ENCODE measurements around the gene CELSR3.

CELSR3 gene

GRCh38 chr3:48631516-48632448 is 30.9 kb downstream of the CELSR3 start:
- no peak for DNase-seq

- no peak for DNase-seq
Observed at GRCh38 chr3:48630833-48631232, 31.9 kb downstream of the CELSR3 start.

GRCh38 chr3:48630407-48630806 is 32.3 kb downstream of the CELSR3 start:
- DNase-seq: no peak

- DNase-seq: no peak
Observed at GRCh38 chr3:48629894-48630293, 32.8 kb downstream of the CELSR3 start.

GRCh38 chr3:48628277-48629017 is 34.2 kb downstream of the CELSR3 start:
- DNase-seq: no peak

- DNase-seq: no peak
Observed at GRCh38 chr3:48625600-48625999, 37.1 kb downstream of the CELSR3 start.

- no peak for DNase-seq
Observed at GRCh38 chr3:48624767-48625166, 37.9 kb downstream of the CELSR3 start.

- no peak for DNase-seq
Observed at GRCh38 chr3:48623851-48624547, 38.7 kb downstream of the CELSR3 start.

GRCh38 chr3:48621461-48621869 is 41.2 kb downstream of the CELSR3 start, which contains the start of gene TMEM89:
Gene TMEM89 (minus strand): TSS chr3:48621769. CDS start chr3:48621756, 13 bp downstream.
- DNase-seq: no peak

- DNase-seq: no peak
Observed at GRCh38 chr3:48619541-48620524, 42.9 kb downstream of the CELSR3 start.

- no peak for DNase-seq
Observed at GRCh38 chr3:48617559-48617958, 45.1 kb downstream of the CELSR3 start.

GRCh38 chr3:48614044-48614443 is 48.6 kb downstream of the CELSR3 start:
- DNase-seq: no peak

GRCh38 chr3:48612309-48612708 is 50.4 kb downstream of the CELSR3 start:
- DNase-seq: no peak

- peak; percentile 93 for DNase-seq
Observed at GRCh38 chr3:48609088-48610005, 53.3 kb downstream of the CELSR3 start, which contains the start of gene UQCRC1. Gene UQCRC1 (minus strand): TSS chr3:48609646. CDS start chr3:48609620, 26 bp downstream.

- DNase-seq: peak; percentile 56
Observed at GRCh38 chr3:48607519-48607918, 55.2 kb downstream of the CELSR3 start.

- DNase-seq: no peak
Observed at GRCh38 chr3:48601622-48601994, 61.1 kb downstream of the CELSR3 start.

GRCh38 chr3:48600711-48601621 is 61.7 kb downstream of the CELSR3 start:
- no peak for DNase-seq

GRCh38 chr3:48599509-48600285 is 63.0 kb downstream of the CELSR3 start:
- no peak for DNase-seq

- no peak for DNase-seq
Observed at GRCh38 chr3:48599077-48599501, 63.6 kb downstream of the CELSR3 start.

Data from stimulated activated CD8-positive, alpha-beta memory T cell treated with anti-CD3 and anti-CD28 coated beads, Interleukin-4, amount 100 ng/mL, for 48 hours (primary cell).